ENCODE measurements around the gene KCNQ1. TPM values are rescaled to one million over a fixed set of nuclear protein-coding genes. Genes with fewer than 3 reads are reported as not detected.

Gene KCNQ1
- total RNA-seq, 3 donors from 2014 or later (not counting 1 experiment from before 2014, with no cell fraction given) = 1.9 to 7.8 (median 3.3) TPM

DNA sequence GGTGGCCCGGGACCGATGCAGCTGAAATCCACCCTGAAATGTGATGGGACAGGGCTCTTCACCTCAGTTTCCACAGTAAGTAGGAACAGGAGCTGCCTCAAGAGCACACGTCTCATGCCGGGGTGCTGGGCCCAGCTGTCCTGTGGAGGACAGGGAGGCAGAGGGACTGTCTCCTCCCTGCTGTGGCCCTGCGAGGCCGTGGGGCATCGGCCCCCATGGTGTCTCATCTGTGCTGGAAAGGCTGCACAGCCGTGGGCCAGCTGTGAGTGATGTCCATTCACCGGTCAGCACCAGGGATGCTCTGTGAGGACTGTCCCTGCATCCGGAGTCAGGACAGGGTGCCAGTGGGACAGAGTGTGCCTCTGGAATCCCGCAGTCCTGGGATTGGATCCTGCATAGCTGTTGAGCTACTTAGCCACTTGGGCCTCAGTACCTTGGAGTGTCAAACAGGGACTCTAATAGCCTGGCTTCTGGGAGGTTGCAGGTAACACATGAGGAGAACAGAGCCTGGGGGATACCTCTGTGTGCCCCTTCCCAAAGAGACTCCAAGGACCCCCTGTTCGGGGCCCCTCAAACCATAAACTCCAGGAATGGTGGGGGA is 17.0 kb upstream of the KCNQ1 start:
- Histone ChIP-seq H3K4me1 (ENCODE audit: control insufficient read depth, insufficient read depth, low read length) (no peaks in the 10 kb centered on the region), H3K27me3 (ENCODE audit: control insufficient read depth, insufficient read depth, low read length) (no peaks in the 10 kb centered on the region), H3K27ac (ENCODE audit: low read length) (no peak overlapping the region), H3K4me3 (ENCODE audit: low read length) (no peak overlapping the region), H3K36me3 (ENCODE audit: control insufficient read depth, insufficient read depth, low read length) (no peaks in the 10 kb centered on the region), H3K9me3 (ENCODE audit: control insufficient read depth, insufficient read depth, low read length) (no peaks in the 10 kb centered on the region)
- DNase-seq = no peak
- intact Hi-C loops (cut with micrococcal nuclease) = loop anchor here (1.0 to 2.0 kb wide), 2 partner anchors 103 to 461 kb away; no protein-coding TSS in a partner anchor
- Mint-ChIP-seq H3K27me3 (ENCODE audit: low read depth in 2 of 2) (no peaks in the 10 kb centered on the region), H3K27ac (no peak overlapping the region), H3K4me3 (no peak overlapping the region), H3K36me3 (no peaks in the 10 kb centered on the region), H3K9me3 (no peaks in the 10 kb centered on the region), H3K4me1 (peaks cover 0 to 5% of the 10 kb centered on the region in 2 donors)
- 74% methylated on average over 12 of the region's 12 CpGs for WGBS (ENCODE audit: insufficient coverage)
- ATAC-seq = peak in 1 of 3 donors; percentile 5
- TF ChIP-seq, protein P1, sequence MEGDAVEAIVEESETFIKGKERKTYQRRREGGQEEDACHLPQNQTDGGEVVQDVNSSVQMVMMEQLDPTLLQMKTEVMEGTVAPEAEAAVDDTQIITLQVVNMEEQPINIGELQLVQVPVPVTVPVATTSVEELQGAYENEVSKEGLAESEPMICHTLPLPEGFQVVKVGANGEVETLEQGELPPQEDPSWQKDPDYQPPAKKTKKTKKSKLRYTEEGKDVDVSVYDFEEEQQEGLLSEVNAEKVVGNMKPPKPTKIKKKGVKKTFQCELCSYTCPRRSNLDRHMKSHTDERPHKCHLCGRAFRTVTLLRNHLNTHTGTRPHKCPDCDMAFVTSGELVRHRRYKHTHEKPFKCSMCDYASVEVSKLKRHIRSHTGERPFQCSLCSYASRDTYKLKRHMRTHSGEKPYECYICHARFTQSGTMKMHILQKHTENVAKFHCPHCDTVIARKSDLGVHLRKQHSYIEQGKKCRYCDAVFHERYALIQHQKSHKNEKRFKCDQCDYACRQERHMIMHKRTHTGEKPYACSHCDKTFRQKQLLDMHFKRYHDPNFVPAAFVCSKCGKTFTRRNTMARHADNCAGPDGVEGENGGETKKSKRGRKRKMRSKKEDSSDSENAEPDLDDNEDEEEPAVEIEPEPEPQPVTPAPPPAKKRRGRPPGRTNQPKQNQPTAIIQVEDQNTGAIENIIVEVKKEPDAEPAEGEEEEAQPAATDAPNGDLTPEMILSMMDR (IDR thresholded peaks at IDR 0.05) = no peak

DNA sequence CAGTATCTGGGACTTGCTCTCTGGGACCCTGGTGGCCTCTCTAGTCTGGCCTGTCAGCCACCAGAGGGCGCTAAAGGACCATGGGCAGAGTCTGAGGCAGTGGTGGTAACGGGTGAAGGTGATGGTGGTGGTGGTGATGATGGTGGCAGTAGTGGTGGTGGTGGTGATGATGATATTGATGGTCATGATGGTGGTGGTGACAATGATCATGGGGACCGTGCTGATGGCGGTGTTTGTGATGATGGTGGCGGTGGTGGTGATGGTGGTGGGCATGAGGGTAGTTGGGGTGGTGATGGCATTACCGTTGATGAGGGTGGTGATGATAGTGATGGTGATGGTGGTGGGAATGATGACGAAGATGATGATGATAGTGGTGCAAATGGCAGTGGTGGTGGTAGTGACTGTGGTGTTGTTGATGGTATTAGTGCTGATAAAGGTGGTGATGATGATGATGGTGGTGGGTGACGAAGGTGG is 16.4 kb upstream of the KCNQ1 start:
- Histone ChIP-seq H3K27ac (ENCODE audit: low read length) (no peak overlapping the region), H3K27me3 (ENCODE audit: control insufficient read depth, insufficient read depth, low read length) (no peaks in the 10 kb centered on the region), H3K9me3 (ENCODE audit: control insufficient read depth, insufficient read depth, low read length) (no peaks in the 10 kb centered on the region), H3K36me3 (ENCODE audit: control insufficient read depth, insufficient read depth, low read length) (no peaks in the 10 kb centered on the region), H3K4me1 (ENCODE audit: control insufficient read depth, insufficient read depth, low read length) (no peaks in the 10 kb centered on the region), H3K4me3 (ENCODE audit: low read length) (no peak overlapping the region)
- ATAC-seq (peak; percentile 75 to 90 (median 87)), DNase-seq (peak; percentile 82 to 92)
- H3K36me3 Mint-ChIP-seq = no peaks in the 10 kb centered on the region
- no peaks in the 10 kb centered on the region for H3K27me3 Mint-ChIP-seq (ENCODE audit: low read depth in 2 of 2)
- intact Hi-C loops (cut with micrococcal nuclease) = loop anchor here (1.0 to 2.0 kb wide), 2 partner anchors 103 to 460 kb away; no protein-coding TSS in a partner anchor
- H3K4me1 Mint-ChIP-seq = peaks cover 0 to 5% of the 10 kb centered on the region in 2 donors
- 48% methylated on average over 8 of the region's 8 CpGs for WGBS (ENCODE audit: insufficient coverage)
- H3K27ac Mint-ChIP-seq = no peak overlapping the region
- no peaks in the 10 kb centered on the region for H3K9me3 Mint-ChIP-seq
- no peak overlapping the region for H3K4me3 Mint-ChIP-seq
- TF ChIP-seq, protein P1 (IDR thresholded peaks at IDR 0.05) = peak; percentile 70

DNA sequence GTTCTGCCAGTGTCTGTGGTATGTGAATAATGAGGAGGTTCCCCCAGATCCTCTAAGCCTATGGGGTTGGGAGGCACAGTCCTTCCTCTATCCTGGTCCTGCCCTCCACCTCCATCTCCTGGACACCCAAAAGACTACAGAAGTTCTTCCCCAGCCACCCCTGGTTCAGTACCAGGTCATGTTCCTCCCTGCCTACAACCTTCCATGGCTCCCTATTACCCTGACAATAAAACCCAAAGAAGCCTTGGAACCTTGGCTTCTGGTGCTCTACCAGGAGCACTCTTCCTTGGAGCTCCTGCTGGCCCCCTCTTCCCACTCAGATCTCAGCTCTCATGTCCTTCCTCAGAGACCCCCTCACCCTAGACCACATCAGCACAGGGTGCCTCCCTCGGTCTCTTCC is 13.4 kb upstream of the KCNQ1 start:
- no peak overlapping the region for H3K27ac ChIP-seq (ENCODE audit: low read length)
- intact Hi-C loops (cut with micrococcal nuclease) = loop anchor here (5.0 kb wide), 1 partner anchor 36 kb away; no protein-coding TSS in a partner anchor
- no peaks in the 10 kb centered on the region for H3K27me3 ChIP-seq (ENCODE audit: control insufficient read depth, insufficient read depth, low read length)
- H3K36me3 ChIP-seq (ENCODE audit: control insufficient read depth, insufficient read depth, low read length) = no peaks in the 10 kb centered on the region
- no peak for ATAC-seq
- Mint-ChIP-seq H3K4me1 (peaks cover 0 to 5% of the 10 kb centered on the region in 2 donors), H3K4me3 (no peak overlapping the region), H3K36me3 (no peaks in the 10 kb centered on the region), H3K27ac (no peak overlapping the region), H3K27me3 (ENCODE audit: low read depth in 2 of 2) (no peaks in the 10 kb centered on the region), H3K9me3 (no peaks in the 10 kb centered on the region)
- no peaks in the 10 kb centered on the region for H3K4me1 ChIP-seq (ENCODE audit: control insufficient read depth, insufficient read depth, low read length)
- no peak for DNase-seq
- no peak overlapping the region for H3K4me3 ChIP-seq (ENCODE audit: low read length)
- WGBS (ENCODE audit: insufficient coverage) = 82% methylated on average over 1 of the region's 1 CpG
- H3K9me3 ChIP-seq (ENCODE audit: control insufficient read depth, insufficient read depth, low read length) = no peaks in the 10 kb centered on the region
- TF ChIP-seq, protein P1 (IDR thresholded peaks at IDR 0.05) = no peak
